Keratinocyte (primary cell): ENCODE data around the gene SOHLH2.

Source experiments
- CTCF ChIP-seq, 3 experiments: IDR thresholded peaks in 1 of 3; conservative IDR thresholded peaks in 1 of 3; optimal IDR thresholded peaks in 1 of 3; 2 replicates in 2 of 3; 3 replicates in 1 of 3; pipeline versions ENCODE3 to v1.5.1; 2011; ENCODE audit warnings: low read length in 3 of 3, mild to moderate bottlenecking in 3 of 3, moderate library complexity in 2 of 3, control low read depth in 1 of 3, inconsistent platforms in 1 of 3; ENCODE audit not compliant: insufficient read depth in 2 of 3; ENCODE audit errors: extremely low read depth in 1 of 3
- EZH2 ChIP-seq: IDR thresholded peaks from one replicate; pipeline ENCODE4 v1.6.1; 2012; ENCODE audit warnings: inconsistent platforms, mild to moderate bottlenecking, low read length, moderate library complexity

GRCh38 chr13:36244990-36245389, 30.6 kb upstream of the SOHLH2 start:
- no peak for TF ChIP-seq CTCF (optimal IDR thresholded peaks at IDR 0.05 in 1 of 3, IDR thresholded peaks at IDR 0.05 in 1 of 3, conservative IDR thresholded peaks at IDR 0.05 in 1 of 3; ENCODE audit: extremely low read depth in 1 of 3, insufficient read depth in 2 of 3, low read length in 3 of 3)
- no peak for TF ChIP-seq EZH2
